A549 treated with AZD9567 at 1 μM for 4 hours (cell line): ENCODE measurements around the gene C1QL3. TPM values are rescaled to one million over a fixed set of nuclear protein-coding genes. Genes with fewer than 3 reads are reported as not detected.

ENCODE experiments used
- total RNA-seq: library from RNA; stranded (reverse); fragments of 200-300 nt; extraction: Qiagen RNA extraction; gene quantifications from 5 replicates; pipeline ENCODE4 v1.2.3, GENCODE V29; 2022; ENCODE audit not compliant: insufficient read depth

Gene C1QL3
- total RNA-seq: 0.02 TPM in 1 of 5 replicates, not detected in the others

GRCh38 chr10:16521311-16522016 lies at the start of gene C1QL3:
C1QL3 (minus strand) TSS chr10:16521879; CDS start chr10:16521065, 814 bp downstream.

Other genes starting within 250 kb of the C1QL3 start
- 14.0 to 18.8 TPM (median 17.2 TPM) in 5 replicates for gene PTER, start 84.9 kb downstream of the C1QL3 start, total RNA-seq